ENCODE measurements around the gene TMEM87B. TPM values are rescaled to one million over a fixed set of nuclear protein-coding genes. Genes with fewer than 3 reads are reported as not detected.
"Not testable (repeated sequence)": the region's sequence is repeated elsewhere in the genome, so short reads cannot be mapped to it uniquely, and the experiment has no call there.

The TMEM87B gene
- polyA plus RNA-seq, 1 donor = 37.5 TPM

GRCh38 chr2:112113354-112113753 is 58.3 kb downstream of the TMEM87B start:
- peaks cover 34% of the 10 kb centered on the region for H3K36me3 ChIP-seq (ENCODE audit: control insufficient read depth, insufficient read depth, low read length)
- not testable (repeated sequence) for DNase-seq
- WGBS (ENCODE audit: insufficient coverage, low lambda C conversion rate) = 100% methylated on average over 1 of the region's 4 CpGs

GRCh38 chr2:112118148-112118547 is 63.1 kb downstream of the TMEM87B start:
- Histone ChIP-seq H3K27me3 (ENCODE audit: control insufficient read depth, insufficient read depth, low read length) (no peaks in the 10 kb centered on the region), H3K36me3 (ENCODE audit: control insufficient read depth, insufficient read depth, low read length) (peaks cover 20% of the 10 kb centered on the region), H3K27ac (ENCODE audit: low read length) (no peak overlapping the region), H3K4me1 (ENCODE audit: control insufficient read depth, insufficient read depth, low read length) (no peaks in the 10 kb centered on the region), H3K4me3 (ENCODE audit: low read length) (no peak overlapping the region), H3K9me3 (ENCODE audit: control insufficient read depth, low read depth, low read length) (peaks cover under 1% of the 10 kb centered on the region)
- WGBS (ENCODE audit: insufficient coverage, low lambda C conversion rate) = 100% methylated on average over 1 of the region's 4 CpGs
- DNase-seq = no peak

More at GRCh38 chr2:112113354-112113753, 58.3 kb downstream of the TMEM87B start:
- not testable (repeated sequence) for H3K27ac ChIP-seq (ENCODE audit: low read length); H3K27me3 ChIP-seq (ENCODE audit: control insufficient read depth, insufficient read depth, low read length); H3K4me1 ChIP-seq (ENCODE audit: control insufficient read depth, insufficient read depth, low read length); H3K4me3 ChIP-seq (ENCODE audit: low read length); H3K9me3 ChIP-seq (ENCODE audit: control insufficient read depth, low read depth, low read length)

- H3K4me3 ChIP-seq (ENCODE audit: low read length) = no peak overlapping the region
- no peaks in the 10 kb centered on the region for H3K27me3 ChIP-seq (ENCODE audit: control insufficient read depth, insufficient read depth, low read length)
- H3K9me3 ChIP-seq (ENCODE audit: control insufficient read depth, low read depth, low read length) = peaks cover 13% of the 10 kb centered on the region
- H3K4me1 ChIP-seq (ENCODE audit: control insufficient read depth, insufficient read depth, low read length) = no peaks in the 10 kb centered on the region
- peak in 1 of 2 donors; percentile 17 for DNase-seq
- peaks cover 18% of the 10 kb centered on the region for H3K36me3 ChIP-seq (ENCODE audit: control insufficient read depth, insufficient read depth, low read length)
- no peak overlapping the region for H3K27ac ChIP-seq (ENCODE audit: low read length)
Measured at GRCh38 chr2:112121682-112122254, 66.7 kb downstream of the TMEM87B start.

GRCh38 chr2:112129060-112129459 is 74.0 kb downstream of the TMEM87B start:
- Histone ChIP-seq H3K27ac (ENCODE audit: low read length) (no peak overlapping the region), H3K4me1 (ENCODE audit: control insufficient read depth, insufficient read depth, low read length) (no peaks in the 10 kb centered on the region), H3K36me3 (ENCODE audit: control insufficient read depth, insufficient read depth, low read length) (no peaks in the 10 kb centered on the region), H3K4me3 (ENCODE audit: low read length) (no peak overlapping the region), H3K9me3 (ENCODE audit: control insufficient read depth, low read depth, low read length) (peaks cover 8% of the 10 kb centered on the region), H3K27me3 (ENCODE audit: control insufficient read depth, insufficient read depth, low read length) (no peaks in the 10 kb centered on the region)
- WGBS (ENCODE audit: insufficient coverage, low lambda C conversion rate) = no CpG with 5 or more reads among the region's 1 CpG
- no peak for DNase-seq

GRCh38 chr2:112133344-112133743 is 78.3 kb downstream of the TMEM87B start:
- no peak overlapping the region for H3K27ac ChIP-seq (ENCODE audit: low read length)
- no peak overlapping the region for H3K4me3 ChIP-seq (ENCODE audit: low read length)
- H3K9me3 ChIP-seq (ENCODE audit: control insufficient read depth, low read depth, low read length) = no peaks in the 10 kb centered on the region
- H3K4me1 ChIP-seq (ENCODE audit: control insufficient read depth, insufficient read depth, low read length) = peaks cover 5% of the 10 kb centered on the region
- peaks cover 12% of the 10 kb centered on the region for H3K27me3 ChIP-seq (ENCODE audit: control insufficient read depth, insufficient read depth, low read length)
- no peaks in the 10 kb centered on the region for H3K36me3 ChIP-seq (ENCODE audit: control insufficient read depth, insufficient read depth, low read length)
- no peak for DNase-seq

- H3K9me3 ChIP-seq (ENCODE audit: control insufficient read depth, low read depth, low read length) = no peaks in the 10 kb centered on the region
- no peak overlapping the region for H3K27ac ChIP-seq (ENCODE audit: low read length)
- H3K4me1 ChIP-seq (ENCODE audit: control insufficient read depth, insufficient read depth, low read length) = peaks cover 5% of the 10 kb centered on the region
- H3K27me3 ChIP-seq (ENCODE audit: control insufficient read depth, insufficient read depth, low read length) = peaks cover 15% of the 10 kb centered on the region
- H3K36me3 ChIP-seq (ENCODE audit: control insufficient read depth, insufficient read depth, low read length) = no peaks in the 10 kb centered on the region
- H3K4me3 ChIP-seq (ENCODE audit: low read length) = no peak overlapping the region
- WGBS (ENCODE audit: insufficient coverage, low lambda C conversion rate) = no CpG with 5 or more reads among the region's 4 CpGs
- DNase-seq = no peak
Measured at GRCh38 chr2:112134120-112134519, 79.1 kb downstream of the TMEM87B start.

- Histone ChIP-seq H3K9me3 (ENCODE audit: control insufficient read depth, low read depth, low read length) (no peaks in the 10 kb centered on the region), H3K4me1 (ENCODE audit: control insufficient read depth, insufficient read depth, low read length) (peaks cover 5% of the 10 kb centered on the region), H3K27me3 (ENCODE audit: control insufficient read depth, insufficient read depth, low read length) (peaks cover 26% of the 10 kb centered on the region), H3K36me3 (ENCODE audit: control insufficient read depth, insufficient read depth, low read length) (no peaks in the 10 kb centered on the region), H3K27ac (ENCODE audit: low read length) (no peak overlapping the region), H3K4me3 (ENCODE audit: low read length) (no peak overlapping the region)
- DNase-seq = no peak
- no CpG with 5 or more reads among the region's 5 CpGs for WGBS (ENCODE audit: insufficient coverage, low lambda C conversion rate)
Measured at GRCh38 chr2:112136096-112136495, 81.0 kb downstream of the TMEM87B start.

GRCh38 chr2:112137516-112138158 is 82.6 kb downstream of the TMEM87B start:
- no peaks in the 10 kb centered on the region for H3K9me3 ChIP-seq (ENCODE audit: control insufficient read depth, low read depth, low read length)
- H3K4me1 ChIP-seq (ENCODE audit: control insufficient read depth, insufficient read depth, low read length) = peaks cover 5% of the 10 kb centered on the region
- H3K27ac ChIP-seq (ENCODE audit: low read length) = no peak overlapping the region
- no peaks in the 10 kb centered on the region for H3K36me3 ChIP-seq (ENCODE audit: control insufficient read depth, insufficient read depth, low read length)
- 0% methylated on average over 3 of the region's 15 CpGs for WGBS (ENCODE audit: insufficient coverage, low lambda C conversion rate)
- peak in 1 of 2 donors; percentile 42 for DNase-seq
- H3K27me3 ChIP-seq (ENCODE audit: control insufficient read depth, insufficient read depth, low read length) = peaks cover 35% of the 10 kb centered on the region
- H3K4me3 ChIP-seq (ENCODE audit: low read length) = peak overlapping the region; percentile 43

GRCh38 chr2:112138159-112139032 is 83.3 kb downstream of the TMEM87B start, which contains the start of gene FBLN7:
Gene FBLN7 (plus strand): TSS chr2:112138385. CDS start chr2:112138656, 271 bp downstream.
- H3K27ac ChIP-seq (ENCODE audit: low read length) = no peak within 1 kb of the TSS
- H3K4me3 ChIP-seq (ENCODE audit: low read length) = peak within 1 kb of the TSS; percentile 43
- 0% methylated on average over 2 of the region's 84 CpGs for WGBS (ENCODE audit: insufficient coverage, low lambda C conversion rate)
- H3K4me1 ChIP-seq (ENCODE audit: control insufficient read depth, insufficient read depth, low read length) = peaks cover 5% of the 10 kb centered on the region
- H3K9me3 ChIP-seq (ENCODE audit: control insufficient read depth, low read depth, low read length) = no peaks in the 10 kb centered on the region
- H3K36me3 ChIP-seq (ENCODE audit: control insufficient read depth, insufficient read depth, low read length) = no peaks in the 10 kb centered on the region
- H3K27me3 ChIP-seq (ENCODE audit: control insufficient read depth, insufficient read depth, low read length) = peaks cover 40% of the 10 kb centered on the region
- DNase-seq = peak in 1 of 2 donors; percentile 16

GRCh38 chr2:112139033-112139614 is 84.1 kb downstream of the TMEM87B start:
- not testable (repeated sequence) for H3K27ac ChIP-seq (ENCODE audit: low read length); DNase-seq; H3K36me3 ChIP-seq (ENCODE audit: control insufficient read depth, insufficient read depth, low read length); H3K9me3 ChIP-seq (ENCODE audit: control insufficient read depth, low read depth, low read length); H3K4me1 ChIP-seq (ENCODE audit: control insufficient read depth, insufficient read depth, low read length)
- peak overlapping the region; percentile 24 for H3K4me3 ChIP-seq (ENCODE audit: low read length)
- H3K27me3 ChIP-seq (ENCODE audit: control insufficient read depth, insufficient read depth, low read length) = peaks cover 40% of the 10 kb centered on the region
- no CpG with 5 or more reads among the region's 32 CpGs for WGBS (ENCODE audit: insufficient coverage, low lambda C conversion rate)
